ENCODE measurements around the gene ARSG.

The ARSG gene

DNA sequence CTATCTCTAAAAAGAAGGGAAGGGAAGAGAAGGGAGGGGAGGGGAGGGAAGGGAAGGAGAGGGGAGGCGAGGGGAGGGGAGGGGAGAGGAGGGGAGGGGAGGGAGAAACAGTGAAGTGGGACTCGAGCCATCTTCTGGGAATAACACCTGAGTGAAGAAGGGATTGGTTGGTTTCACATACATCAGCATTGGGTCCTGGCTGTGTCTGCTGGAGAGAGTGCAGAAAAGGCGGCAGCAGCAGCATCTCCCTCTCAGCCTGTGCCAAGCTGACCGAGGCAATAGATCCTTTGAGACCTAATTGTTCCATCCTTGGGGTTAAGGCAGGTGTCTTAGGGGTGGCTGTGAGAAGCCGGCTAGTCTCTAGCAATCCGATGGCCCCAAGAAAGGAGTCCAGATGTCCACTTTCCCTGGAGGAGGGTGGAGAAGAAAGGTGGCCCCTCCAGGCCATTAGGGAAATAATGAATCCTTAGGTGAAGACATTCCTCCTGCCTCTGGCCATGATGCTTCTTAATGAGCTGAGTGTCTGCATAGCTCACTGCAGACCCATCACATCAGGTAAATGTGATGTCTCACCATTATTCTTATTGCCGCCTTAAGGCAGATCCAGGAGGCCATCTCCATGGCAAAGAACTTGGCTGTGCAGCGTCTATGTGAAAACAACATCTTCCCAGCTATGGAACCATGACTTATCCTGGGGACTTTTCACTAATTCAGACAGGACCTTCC lies 94.4 kb downstream of the ARSG start:
- no peak overlapping the region for H3K4me3 ChIP-seq (ENCODE audit: low read depth, low read length)
- TF ChIP-seq, protein P1, sequence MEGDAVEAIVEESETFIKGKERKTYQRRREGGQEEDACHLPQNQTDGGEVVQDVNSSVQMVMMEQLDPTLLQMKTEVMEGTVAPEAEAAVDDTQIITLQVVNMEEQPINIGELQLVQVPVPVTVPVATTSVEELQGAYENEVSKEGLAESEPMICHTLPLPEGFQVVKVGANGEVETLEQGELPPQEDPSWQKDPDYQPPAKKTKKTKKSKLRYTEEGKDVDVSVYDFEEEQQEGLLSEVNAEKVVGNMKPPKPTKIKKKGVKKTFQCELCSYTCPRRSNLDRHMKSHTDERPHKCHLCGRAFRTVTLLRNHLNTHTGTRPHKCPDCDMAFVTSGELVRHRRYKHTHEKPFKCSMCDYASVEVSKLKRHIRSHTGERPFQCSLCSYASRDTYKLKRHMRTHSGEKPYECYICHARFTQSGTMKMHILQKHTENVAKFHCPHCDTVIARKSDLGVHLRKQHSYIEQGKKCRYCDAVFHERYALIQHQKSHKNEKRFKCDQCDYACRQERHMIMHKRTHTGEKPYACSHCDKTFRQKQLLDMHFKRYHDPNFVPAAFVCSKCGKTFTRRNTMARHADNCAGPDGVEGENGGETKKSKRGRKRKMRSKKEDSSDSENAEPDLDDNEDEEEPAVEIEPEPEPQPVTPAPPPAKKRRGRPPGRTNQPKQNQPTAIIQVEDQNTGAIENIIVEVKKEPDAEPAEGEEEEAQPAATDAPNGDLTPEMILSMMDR (conservative IDR thresholded peaks at IDR 0.05; ENCODE audit: low read depth, low read length): no peak
- DNase-seq (ENCODE audit: low read depth): no peak

DNA sequence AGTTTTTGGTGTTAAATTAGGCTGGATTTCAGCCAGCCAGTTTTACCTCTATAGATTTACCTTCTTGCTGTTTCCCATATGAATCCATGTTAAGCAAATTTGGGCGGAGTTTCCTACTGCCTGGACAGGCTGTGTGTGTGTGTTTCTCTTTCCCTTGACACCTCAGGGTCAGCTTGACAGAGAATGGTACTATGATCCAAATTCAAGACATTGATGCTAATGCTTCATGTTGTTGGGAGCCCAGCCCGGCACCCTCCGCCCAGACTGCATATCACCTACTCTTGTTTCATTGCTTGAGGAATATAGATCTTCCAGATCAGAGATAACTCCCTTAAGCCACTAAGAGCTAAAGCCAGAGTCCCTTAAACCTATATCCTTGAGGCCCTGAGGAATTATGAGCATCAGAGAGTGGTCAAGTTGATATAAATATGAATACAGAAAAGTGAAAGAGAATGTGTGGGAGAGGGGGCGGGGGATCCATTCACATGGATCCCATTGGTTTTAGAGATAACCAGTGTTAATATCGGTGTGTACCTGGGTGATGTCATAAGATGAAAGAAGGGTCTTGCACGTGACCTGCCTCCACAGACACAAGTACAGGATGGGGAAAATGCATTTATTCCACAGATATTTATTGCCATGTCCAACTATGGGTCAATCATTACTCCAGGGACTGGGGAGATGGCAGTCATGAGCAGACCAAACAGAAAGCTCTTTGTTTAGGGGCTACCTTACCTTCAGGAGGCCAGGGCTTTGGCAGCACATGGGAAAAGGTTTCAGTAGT lies 96.3 kb downstream of the ARSG start:
- no peak overlapping the region for H3K4me3 ChIP-seq (ENCODE audit: low read depth, low read length)
- TF ChIP-seq, protein P1 (conservative IDR thresholded peaks at IDR 0.05; ENCODE audit: low read depth, low read length): no peak
- DNase-seq (ENCODE audit: low read depth): no peak

DNA sequence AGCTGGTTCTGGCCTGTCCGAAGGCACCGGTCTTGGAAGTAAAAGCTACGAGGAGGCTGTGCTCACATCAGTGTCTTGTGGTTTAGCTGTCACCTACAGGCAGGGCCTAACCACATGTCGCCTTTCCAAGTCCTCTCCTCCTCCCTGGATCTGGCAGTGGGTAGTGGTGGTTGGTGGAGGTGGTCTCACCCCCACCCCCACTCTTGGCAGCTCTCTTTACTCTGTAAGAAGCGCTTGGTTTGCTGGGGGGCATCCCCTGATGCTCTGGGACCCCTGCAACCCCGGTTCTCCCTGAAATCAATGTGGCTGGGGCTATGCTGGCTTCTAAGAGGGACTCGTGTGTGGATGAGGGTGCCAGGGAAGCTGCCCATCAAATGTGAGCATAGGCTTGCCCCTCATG lies 97.7 kb downstream of the ARSG start:
- TF ChIP-seq, protein P1 (conservative IDR thresholded peaks at IDR 0.05; ENCODE audit: low read depth, low read length): no peak
- no peak for DNase-seq (ENCODE audit: low read depth)
- no peak overlapping the region for H3K4me3 ChIP-seq (ENCODE audit: low read depth, low read length)

DNA sequence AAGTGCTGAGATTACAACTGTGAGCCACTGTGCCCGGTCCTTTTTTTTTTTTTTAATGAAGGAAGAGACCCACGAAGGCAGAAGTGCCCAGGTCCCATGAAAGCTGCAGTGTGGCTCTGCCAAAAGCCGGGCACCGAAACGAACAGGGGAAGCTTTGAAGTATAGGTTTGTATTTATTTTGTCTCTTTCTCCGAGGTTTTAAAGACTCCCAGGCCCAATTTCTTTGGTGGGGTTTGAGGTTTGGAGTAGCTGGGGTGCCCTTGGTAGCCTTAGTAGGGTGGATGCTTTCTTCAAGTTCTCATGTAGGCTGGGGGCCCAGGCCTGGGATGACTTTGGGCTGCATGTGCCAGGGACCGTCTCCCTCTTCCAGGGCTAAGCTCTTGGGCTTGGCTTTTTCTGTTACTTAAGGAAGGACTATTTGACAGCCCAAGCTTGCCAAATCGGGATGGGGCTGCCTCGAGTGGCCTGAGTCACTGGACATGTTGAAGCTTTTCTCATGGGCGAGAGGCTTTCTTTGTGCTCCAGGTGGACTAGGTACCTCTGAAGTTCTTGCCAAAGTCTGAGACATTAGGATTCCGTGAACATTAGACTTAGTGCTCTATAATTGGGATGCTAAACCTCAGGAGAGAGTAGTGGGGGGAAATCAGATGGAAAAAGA lies 99.7 kb downstream of the ARSG start:
- H3K4me3 ChIP-seq (ENCODE audit: low read depth, low read length): no peak overlapping the region
- TF ChIP-seq, protein P1 (conservative IDR thresholded peaks at IDR 0.05; ENCODE audit: low read depth, low read length): no peak
- no peak for DNase-seq (ENCODE audit: low read depth)

DNA sequence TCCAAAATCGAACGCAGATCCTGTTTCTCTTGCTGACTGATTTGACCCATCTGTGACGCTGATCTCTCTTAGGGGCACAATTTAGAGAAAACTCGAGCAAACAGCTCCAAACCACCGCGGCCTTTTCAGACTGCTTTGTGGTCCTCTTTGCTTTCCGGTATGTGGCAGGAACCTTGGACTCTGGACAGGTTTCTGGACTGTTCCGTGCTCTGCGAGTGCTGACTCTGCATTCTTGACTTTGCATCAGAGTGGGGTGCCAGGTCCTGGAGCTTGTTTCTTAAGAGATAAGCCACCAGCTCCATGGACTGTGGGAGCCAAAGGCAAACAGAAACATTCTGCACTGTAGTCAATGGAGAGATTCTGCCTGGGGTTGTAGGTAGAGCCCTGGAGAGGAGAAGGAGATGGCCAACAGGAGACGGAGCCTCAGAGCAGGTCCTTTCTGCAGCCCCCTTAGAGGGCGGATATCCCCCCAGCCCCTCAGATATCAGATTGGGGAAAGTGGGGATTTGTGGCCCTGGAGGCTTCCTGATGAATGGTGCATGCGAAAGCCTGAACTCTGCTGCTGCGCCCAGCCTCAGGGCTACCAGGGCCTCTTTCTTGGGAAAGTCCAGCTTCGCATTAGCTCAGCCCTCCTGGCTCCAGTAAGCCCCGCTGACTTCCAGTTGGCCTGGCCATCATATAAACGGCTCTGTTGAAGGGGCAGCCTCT lies 100.4 kb downstream of the ARSG start:
- no peak overlapping the region for H3K4me3 ChIP-seq (ENCODE audit: low read depth, low read length)
- DNase-seq (ENCODE audit: low read depth): no peak
- TF ChIP-seq, protein P1 (conservative IDR thresholded peaks at IDR 0.05; ENCODE audit: low read depth, low read length): no peak

DNA sequence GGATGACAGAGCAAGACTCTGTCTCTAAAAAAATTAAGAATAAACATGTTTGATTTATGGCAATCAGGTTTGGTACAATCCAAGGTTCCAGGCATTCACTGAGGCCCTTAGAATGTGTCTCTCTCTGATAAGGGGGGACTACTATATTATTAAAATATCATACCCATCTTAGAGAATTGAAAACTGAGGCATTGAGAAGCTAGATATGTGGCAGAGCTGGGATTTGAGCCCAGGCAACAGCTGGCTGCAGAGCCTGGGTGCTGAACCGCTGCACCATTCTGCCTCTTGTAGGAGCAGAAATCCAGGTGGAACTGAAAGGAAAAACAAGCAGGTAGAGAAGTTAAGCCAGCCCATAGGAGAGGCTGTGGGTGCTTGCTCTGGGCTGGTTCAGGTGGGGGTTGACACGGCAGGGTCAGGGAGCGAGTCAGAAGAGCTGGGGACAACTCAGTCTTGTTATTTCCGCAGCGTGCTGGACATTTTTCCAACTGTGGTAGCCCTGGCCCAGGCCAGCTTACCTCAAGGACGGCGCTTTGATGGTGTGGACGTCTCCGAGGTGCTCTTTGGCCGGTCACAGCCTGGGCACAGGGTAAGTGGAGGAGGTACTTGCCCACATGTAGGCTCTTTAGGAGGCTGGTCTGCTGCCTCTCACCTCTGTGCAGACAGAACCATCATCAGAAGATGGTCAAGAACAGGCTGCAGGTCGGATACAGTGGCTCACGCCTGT lies 103.5 kb downstream of the ARSG start:
- TF ChIP-seq, protein P1 (conservative IDR thresholded peaks at IDR 0.05; ENCODE audit: low read depth, low read length): no peak
- no peak overlapping the region for H3K4me3 ChIP-seq (ENCODE audit: low read depth, low read length)
- no peak for DNase-seq (ENCODE audit: low read depth)
